ENCODE measurements around the gene AUNIP.

Gene AUNIP

DNA sequence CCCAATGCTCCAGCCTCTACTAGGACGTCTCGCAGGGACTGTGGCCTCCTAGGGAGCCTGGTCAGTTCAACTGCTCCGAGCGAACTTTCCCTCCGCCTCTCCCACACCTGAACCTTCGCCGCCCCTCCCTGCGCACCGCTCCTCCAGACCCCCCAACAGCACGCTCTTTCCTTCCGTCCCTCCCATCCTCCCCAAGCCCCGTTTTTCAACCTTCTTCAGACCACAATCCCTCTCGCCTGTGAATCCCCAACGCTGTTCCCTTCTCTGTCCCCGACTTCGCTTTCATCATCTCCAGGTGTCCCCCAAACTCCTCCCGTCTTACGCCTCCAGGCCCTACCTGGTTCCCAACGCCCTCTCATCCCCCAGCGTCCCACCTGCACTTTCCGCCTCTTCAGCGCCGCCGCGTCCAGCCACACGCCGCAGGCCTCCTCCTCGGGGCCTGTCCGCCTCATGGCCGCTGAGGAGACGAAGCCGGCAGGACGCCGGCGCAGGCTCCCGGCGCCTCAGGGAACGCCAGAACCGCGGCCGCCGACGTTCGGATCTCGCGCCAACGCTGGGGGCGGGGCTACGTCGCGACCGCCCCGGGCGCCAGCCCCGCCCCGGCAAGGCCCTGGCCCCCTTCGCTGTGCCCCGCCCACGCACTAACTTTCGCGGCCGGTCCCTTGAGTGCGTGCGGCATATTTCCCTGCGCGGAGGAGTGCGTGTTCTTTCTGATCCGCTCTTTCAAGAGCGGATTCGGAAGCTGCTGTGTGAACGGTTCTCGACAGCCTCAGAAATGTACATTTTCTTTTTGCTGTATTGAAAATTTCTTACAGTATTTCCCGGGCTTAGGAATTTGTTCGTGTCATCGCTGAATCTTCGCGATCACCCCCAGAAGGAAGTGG lies at the start of gene AUNIP (continued):
- TF ChIP-seq, protein P1, sequence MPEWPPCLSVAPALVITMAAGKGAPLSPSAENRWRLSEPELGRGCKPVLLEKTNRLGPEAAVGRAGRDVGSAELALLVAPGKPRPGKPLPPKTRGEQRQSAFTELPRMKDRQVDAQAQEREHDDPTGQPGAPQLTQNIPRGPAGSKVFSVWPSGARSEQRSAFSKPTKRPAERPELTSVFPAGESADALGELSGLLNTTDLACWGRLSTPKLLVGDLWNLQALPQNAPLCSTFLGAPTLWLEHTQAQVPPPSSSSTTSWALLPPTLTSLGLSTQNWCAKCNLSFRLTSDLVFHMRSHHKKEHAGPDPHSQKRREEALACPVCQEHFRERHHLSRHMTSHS (tag by site-specific recombination; IDR thresholded peaks at IDR 0.05) = no peak
- TF ChIP-seq ZNF184 (tag by site-specific recombination; IDR thresholded peaks at IDR 0.05) (no peak), ZNF426 (tag by site-specific recombination; IDR thresholded peaks at IDR 0.05) (no peak), ZFP41 (tag by site-specific recombination; IDR thresholded peaks at IDR 0.05; ENCODE audit: borderline replicate concordance) (no peak), YY1 (tag by site-specific recombination; IDR thresholded peaks at IDR 0.05) (peak; percentile 83; the same call in 1 of the 2 replicates), ZNF660 (tag by site-specific recombination; IDR thresholded peaks at IDR 0.05) (peak; percentile 92), SETDB1 (IDR thresholded peaks at IDR 0.05; ENCODE audit: insufficient read length, low read length) (no peak), KLF8 (tag by site-specific recombination; IDR thresholded peaks at IDR 0.05) (peak; percentile 84), ZNF239 (tag by site-specific recombination; IDR thresholded peaks at IDR 0.05) (peak; percentile 95), ZNF677 (tag by site-specific recombination; IDR thresholded peaks at IDR 0.05) (no peak), ZNF837 (tag by site-specific recombination; IDR thresholded peaks at IDR 0.05) (no peak), ZNF701 (tag by site-specific recombination; IDR thresholded peaks at IDR 0.05) (0 out of 2 replicates have a peak, but pooled peaks have one; percentile 71), ZNF324 (tag by site-specific recombination; IDR thresholded peaks at IDR 0.05) (peak; percentile 89), ZNF610 (tag by site-specific recombination; IDR thresholded peaks at IDR 0.05; ENCODE audit: borderline replicate concordance) (peak; percentile 86), ZNF654 (tag by site-specific recombination; IDR thresholded peaks at IDR 0.05; ENCODE audit: low read depth) (no peak), KLF7 (tag by site-specific recombination; IDR thresholded peaks at IDR 0.05; ENCODE audit: borderline replicate concordance) (peak; percentile 80; the same call in 1 of the 2 replicates), ZBTB17 (tag by site-specific recombination; IDR thresholded peaks at IDR 0.05) (peak; percentile 54; the same call in 1 of the 2 replicates), ZNF302 (tag by site-specific recombination; IDR thresholded peaks at IDR 0.05; ENCODE audit: low read depth) (no peak), ZNF350 (tag by site-specific recombination; IDR thresholded peaks at IDR 0.05) (no peak), ZNF600 (tag by site-specific recombination; IDR thresholded peaks at IDR 0.05) (peak; percentile 93; the same call in 1 of the 2 replicates), ZNF121 (tag by site-specific recombination; IDR thresholded peaks at IDR 0.05) (peak; percentile 55; the same call in 1 of the 2 replicates), ZBTB8A (tag by site-specific recombination; IDR thresholded peaks at IDR 0.05) (peak; percentile 53; the same call in 1 of the 2 replicates), ZNF266 (tag by site-specific recombination; IDR thresholded peaks at IDR 0.05; ENCODE audit: low read depth) (no peak)
- TF ChIP-seq, protein P2, sequence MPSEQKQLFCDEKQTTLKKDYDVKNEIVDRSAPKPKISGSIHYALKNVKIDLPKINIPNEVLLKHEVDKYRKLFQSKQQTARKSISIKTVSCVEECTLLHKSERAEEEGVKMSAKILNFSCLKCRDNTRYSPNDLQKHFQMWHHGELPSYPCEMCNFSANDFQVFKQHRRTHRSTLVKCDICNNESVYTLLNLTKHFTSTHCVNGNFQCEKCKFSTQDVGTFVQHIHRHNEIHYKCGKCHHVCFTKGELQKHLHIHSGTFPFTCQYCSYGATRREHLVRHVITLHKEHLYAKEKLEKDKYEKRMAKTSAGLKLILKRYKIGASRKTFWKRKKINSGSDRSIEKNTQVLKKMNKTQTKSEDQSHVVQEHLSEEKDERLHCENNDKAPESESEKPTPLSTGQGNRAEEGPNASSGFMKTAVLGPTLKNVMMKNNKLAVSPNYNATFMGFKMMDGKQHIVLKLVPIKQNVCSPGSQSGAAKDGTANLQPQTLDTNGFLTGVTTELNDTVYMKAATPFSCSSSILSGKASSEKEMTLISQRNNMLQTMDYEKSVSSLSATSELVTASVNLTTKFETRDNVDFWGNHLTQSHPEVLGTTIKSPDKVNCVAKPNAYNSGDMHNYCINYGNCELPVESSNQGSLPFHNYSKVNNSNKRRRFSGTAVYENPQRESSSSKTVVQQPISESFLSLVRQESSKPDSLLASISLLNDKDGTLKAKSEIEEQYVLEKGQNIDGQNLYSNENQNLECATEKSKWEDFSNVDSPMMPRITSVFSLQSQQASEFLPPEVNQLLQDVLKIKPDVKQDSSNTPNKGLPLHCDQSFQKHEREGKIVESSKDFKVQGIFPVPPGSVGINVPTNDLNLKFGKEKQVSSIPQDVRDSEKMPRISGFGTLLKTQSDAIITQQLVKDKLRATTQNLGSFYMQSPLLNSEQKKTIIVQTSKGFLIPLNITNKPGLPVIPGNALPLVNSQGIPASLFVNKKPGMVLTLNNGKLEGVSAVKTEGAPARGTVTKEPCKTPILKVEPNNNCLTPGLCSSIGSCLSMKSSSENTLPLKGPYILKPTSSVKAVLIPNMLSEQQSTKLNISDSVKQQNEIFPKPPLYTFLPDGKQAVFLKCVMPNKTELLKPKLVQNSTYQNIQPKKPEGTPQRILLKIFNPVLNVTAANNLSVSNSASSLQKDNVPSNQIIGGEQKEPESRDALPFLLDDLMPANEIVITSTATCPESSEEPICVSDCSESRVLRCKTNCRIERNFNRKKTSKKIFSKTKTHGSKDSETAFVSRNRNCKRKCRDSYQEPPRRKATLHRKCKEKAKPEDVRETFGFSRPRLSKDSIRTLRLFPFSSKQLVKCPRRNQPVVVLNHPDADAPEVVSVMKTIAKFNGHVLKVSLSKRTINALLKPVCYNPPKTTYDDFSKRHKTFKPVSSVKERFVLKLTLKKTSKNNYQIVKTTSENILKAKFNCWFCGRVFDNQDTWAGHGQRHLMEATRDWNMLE (tag by site-specific recombination; conservative IDR thresholded peaks at IDR 0.05; ENCODE audit: low read depth) = 0 out of 2 replicates have a peak, but pooled peaks have one; percentile 23
- TF ChIP-seq, protein P3, sequence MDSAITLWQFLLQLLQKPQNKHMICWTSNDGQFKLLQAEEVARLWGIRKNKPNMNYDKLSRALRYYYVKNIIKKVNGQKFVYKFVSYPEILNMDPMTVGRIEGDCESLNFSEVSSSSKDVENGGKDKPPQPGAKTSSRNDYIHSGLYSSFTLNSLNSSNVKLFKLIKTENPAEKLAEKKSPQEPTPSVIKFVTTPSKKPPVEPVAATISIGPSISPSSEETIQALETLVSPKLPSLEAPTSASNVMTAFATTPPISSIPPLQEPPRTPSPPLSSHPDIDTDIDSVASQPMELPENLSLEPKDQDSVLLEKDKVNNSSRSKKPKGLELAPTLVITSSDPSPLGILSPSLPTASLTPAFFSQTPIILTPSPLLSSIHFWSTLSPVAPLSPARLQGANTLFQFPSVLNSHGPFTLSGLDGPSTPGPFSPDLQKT (IDR thresholded peaks at IDR 0.05; ENCODE audit: borderline replicate concordance, low read depth, low read length) = no peak
- TF ChIP-seq, protein P4, sequence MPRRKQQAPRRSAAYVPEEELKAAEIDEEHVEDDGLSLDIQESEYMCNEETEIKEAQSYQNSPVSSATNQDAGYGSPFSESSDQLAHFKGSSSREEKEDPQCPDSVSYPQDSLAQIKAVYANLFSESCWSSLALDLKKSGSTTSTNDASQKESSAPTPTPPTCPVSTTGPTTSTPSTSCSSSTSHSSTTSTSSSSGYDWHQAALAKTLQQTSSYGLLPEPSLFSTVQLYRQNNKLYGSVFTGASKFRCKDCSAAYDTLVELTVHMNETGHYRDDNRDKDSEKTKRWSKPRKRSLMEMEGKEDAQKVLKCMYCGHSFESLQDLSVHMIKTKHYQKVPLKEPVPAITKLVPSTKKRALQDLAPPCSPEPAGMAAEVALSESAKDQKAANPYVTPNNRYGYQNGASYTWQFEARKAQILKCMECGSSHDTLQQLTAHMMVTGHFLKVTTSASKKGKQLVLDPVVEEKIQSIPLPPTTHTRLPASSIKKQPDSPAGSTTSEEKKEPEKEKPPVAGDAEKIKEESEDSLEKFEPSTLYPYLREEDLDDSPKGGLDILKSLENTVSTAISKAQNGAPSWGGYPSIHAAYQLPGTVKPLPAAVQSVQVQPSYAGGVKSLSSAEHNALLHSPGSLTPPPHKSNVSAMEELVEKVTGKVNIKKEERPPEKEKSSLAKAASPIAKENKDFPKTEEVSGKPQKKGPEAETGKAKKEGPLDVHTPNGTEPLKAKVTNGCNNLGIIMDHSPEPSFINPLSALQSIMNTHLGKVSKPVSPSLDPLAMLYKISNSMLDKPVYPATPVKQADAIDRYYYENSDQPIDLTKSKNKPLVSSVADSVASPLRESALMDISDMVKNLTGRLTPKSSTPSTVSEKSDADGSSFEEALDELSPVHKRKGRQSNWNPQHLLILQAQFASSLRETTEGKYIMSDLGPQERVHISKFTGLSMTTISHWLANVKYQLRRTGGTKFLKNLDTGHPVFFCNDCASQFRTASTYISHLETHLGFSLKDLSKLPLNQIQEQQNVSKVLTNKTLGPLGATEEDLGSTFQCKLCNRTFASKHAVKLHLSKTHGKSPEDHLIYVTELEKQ (tag by site-specific recombination; IDR thresholded peaks at IDR 0.05; ENCODE audit: borderline replicate concordance) = no peak; the same call in 1 of the 2 replicates
- TF ChIP-seq, protein P5, sequence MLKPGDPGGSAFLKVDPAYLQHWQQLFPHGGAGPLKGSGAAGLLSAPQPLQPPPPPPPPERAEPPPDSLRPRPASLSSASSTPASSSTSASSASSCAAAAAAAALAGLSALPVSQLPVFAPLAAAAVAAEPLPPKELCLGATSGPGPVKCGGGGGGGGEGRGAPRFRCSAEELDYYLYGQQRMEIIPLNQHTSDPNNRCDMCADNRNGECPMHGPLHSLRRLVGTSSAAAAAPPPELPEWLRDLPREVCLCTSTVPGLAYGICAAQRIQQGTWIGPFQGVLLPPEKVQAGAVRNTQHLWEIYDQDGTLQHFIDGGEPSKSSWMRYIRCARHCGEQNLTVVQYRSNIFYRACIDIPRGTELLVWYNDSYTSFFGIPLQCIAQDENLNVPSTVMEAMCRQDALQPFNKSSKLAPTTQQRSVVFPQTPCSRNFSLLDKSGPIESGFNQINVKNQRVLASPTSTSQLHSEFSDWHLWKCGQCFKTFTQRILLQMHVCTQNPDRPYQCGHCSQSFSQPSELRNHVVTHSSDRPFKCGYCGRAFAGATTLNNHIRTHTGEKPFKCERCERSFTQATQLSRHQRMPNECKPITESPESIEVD (tag by site-specific recombination; IDR thresholded peaks at IDR 0.05) = no peak
